NCI-H446 treated with DMSO at 0.1 percent for 48 hours (cell line): ENCODE results near the gene PEG3.

Experiments
- DNase-seq: peaks from one replicate; lab custom pipeline; 2025; lab: John Stamatoyannopoulos, UW

PEG3 gene

GRCh38 chr19:56838909-56839651 lies 1.4 kb downstream of the PEG3 start:
- DNase-seq: no peak

DNA sequence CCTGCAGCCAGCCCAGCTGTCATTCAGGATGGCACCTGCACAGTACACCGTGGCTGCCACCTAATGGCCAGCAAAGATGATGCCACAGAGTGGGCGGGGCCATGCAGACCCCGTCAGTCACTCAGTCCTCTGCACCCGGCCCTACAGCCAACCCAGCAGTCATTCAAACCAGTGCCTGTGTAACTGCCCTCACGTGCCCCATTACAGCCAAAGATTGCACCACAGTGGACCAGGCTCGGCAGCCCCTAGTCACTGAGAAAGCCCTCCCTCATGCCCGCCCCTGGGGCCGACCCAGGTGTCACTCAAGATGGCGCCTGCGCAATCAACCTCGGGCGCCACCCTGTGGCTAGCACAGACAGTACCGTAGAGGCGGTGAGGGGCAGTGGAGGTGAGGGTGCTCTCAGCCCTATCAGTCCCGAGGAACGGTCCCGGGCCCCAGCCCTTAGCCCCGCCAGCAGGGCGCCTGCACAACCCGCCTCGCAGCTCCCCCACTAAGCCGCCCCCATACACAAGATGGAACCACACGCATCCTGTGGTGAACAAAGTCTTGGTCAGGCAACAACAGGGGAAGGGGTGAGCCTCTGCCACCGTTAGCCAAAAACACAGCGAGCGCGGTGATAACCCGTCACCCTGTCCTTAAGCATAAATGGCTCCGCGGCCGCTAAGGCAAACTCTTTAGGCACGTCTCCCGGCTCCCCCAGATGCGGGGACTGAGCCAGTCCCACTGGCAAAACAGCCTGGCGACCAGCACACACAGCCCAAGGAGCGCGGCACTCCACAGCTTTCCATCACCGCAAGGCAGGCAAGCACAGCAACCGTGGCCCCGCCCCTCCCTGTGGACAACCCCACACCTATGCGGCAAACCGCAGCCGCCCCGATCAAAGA lies 2.3 kb downstream of the PEG3 start:
- DNase-seq: no peak

DNA sequence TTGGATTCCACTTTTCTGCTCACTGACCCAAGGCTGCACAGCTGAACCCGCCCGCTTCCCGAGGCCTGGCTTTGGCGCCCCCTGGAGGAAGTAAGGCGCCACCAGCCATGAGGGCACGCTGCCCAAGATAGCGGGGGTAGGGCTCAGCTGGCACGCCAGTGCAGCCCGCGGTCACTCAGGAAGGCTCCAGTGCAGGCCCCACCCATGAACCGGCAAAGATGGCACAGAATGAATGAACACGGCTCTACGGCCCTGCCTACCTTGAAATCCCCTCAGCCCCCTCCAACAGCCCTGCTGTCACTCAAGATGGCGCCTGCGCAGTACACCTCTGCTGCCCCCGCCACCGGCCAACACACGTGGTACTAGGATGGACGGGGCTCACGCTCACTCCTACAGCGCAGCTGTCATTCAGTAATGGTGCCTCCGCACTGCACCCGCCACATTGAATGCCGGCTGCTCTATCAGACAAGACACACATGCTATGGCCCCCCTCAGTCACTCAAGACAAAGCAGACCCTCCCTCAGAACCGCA lies 3.0 kb downstream of the PEG3 start:
- DNase-seq: no peak

DNA sequence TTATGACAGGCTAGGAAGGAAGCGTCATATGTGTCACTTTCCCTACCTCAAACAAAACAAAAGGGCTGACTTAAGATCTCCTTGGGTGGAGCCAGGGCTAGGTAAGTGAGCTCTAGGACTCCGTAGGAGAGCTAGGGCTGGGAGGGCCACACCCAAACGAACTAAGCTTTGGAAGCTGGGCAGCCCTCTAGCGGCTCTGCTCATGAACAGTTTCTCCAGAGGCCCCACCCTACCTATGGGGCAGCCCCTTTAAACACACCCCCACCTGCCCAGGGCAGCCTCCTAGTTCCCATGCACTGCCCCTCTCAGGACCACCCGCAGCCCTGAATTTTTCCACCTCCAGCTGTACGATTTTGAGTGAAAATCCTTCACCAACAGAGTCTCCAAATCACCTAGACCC lies 3.5 kb downstream of the PEG3 start:
- DNase-seq: no peak

- DNase-seq: no peak
These were observed 4.5 kb downstream of the PEG3 start for GRCh38 chr19:56836059-56836458.

DNA sequence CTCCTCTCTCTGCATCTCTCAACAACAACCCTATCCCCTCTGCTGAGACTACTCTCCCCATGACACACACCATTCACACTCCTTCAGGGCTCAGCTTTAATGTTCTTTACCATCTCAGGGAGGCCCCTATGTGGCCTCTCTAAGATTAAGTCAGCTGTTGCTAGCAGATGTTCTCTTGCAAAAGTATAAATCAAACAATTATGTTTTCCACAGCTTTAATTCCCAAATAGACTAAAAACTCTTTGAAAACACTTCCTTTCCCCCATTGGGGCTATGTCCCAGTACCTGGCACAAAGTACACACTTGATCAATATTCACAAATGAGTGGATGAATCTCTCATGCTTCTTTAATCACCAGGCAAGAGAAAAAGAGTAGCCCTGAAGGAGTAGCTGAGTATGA lies 5.1 kb downstream of the PEG3 start:
- no peak for DNase-seq

GRCh38 chr19:56834564-56835375 lies 5.8 kb downstream of the PEG3 start:
- DNase-seq: no peak

- DNase-seq: no peak
These were observed 8.1 kb downstream of the PEG3 start for GRCh38 chr19:56832352-56832928.

- no peak for DNase-seq
These were observed 9.3 kb downstream of the PEG3 start for GRCh38 chr19:56831255-56831654.

DNA sequence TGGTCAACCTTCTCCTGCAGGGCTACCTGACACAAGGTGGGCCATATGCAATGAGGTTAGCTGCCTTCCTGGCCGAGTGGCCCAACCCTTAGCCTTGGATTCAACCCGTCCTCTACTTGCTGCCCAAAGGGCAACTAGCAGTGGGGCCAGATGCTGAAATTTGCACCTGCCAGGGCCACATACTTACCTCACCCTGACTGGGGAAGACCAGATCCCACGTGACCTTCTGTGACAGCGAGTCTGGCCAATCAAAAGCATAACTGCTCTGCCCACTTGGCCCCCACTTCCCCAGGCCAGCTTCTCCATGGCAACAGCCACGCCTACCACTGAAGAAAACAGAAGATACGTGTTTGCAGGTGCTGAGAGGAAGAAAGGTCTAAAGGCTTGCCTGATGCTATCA lies 10.9 kb downstream of the PEG3 start:
- no peak for DNase-seq

DNA sequence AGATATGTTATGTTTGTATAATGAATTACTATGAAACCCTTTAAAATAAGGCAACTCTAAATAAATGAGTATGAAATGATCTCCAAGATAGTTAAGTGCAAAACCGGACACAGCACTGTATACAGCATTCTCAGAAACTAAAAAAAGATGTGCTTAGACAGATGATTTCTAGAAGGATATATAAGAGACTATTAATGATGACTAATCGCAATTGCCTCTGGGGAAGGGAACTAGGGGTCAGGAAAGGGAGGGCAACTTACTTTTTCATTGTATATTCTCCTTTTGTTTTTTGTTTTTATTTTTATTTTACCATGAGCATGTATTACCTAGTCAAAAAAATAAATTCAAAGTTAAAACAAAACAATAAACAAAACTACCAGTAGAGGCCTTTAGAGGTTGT lies 12.8 kb downstream of the PEG3 start:
- no peak for DNase-seq

DNA sequence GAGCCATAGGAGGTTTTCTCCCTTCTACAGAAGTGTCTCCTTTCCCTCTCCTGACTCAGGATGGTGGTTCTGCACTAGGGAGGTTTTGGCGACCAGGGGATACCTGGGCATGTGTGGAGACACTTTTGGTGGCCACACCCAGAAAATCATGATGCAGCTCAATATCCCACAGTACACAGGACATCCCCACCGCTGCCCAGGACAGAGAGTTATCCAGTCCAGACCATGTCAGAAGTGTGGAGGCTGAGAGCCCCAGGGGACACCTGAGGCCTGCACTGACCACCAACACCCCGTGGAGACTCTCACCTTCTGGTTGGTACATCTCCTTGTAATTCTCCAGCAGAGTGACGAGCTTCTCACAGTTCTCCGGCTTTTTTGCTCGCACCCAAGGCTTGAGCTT lies 16.6 kb downstream of the PEG3 start:
- DNase-seq: no peak

GRCh38 chr19:56823417-56823816 lies 17.1 kb downstream of the PEG3 start:
- DNase-seq: no peak

- no peak for DNase-seq
These were observed 17.8 kb downstream of the PEG3 start for GRCh38 chr19:56822755-56823154.

- no peak for DNase-seq
These were observed 18.9 kb downstream of the PEG3 start for GRCh38 chr19:56821675-56822074.

DNA sequence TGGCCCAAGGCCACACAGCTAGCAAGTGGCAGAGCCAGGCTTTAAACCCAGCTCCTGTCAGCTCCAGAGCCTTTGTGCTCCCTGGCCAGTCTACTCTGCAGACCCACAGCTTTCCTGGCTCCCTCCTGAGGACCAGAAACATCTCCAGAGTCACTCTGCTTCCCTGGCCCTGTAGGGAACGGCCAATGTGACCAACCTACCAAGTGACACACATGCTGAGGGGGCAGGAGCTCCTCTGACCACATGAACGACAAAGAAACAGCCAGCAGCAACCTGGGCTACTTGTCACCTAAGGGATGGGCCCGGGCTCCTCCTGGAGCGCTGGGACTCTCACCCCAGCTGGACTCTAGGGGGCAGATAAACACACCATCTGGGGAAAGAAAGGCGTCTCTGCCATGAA lies 19.3 kb downstream of the PEG3 start:
- no peak for DNase-seq

GRCh38 chr19:56819166-56819565 lies 21.4 kb downstream of the PEG3 start:
- no peak for DNase-seq

- DNase-seq: no peak
These were observed 25.9 kb downstream of the PEG3 start for GRCh38 chr19:56814656-56815055.

DNA sequence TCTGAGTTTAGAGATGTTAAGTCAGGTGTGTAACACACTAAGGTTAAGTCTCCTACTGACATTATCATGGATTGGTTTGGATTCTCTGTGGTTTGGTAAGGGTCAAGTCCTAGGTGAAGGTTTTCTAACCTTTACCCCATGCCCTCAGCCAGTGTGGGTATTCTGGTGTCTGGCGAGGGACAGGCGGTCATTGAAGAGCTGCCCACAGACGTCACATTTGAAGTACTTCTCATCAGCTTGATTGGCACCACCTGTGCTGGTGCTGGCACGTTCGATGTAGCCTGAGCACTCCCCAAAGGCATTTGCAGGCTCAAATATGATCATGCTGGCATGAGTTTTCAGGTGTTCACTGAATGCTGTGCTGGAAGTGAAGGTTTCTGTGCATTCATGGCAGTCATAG lies 27.0 kb downstream of the PEG3 start:
- no peak for DNase-seq

DNA sequence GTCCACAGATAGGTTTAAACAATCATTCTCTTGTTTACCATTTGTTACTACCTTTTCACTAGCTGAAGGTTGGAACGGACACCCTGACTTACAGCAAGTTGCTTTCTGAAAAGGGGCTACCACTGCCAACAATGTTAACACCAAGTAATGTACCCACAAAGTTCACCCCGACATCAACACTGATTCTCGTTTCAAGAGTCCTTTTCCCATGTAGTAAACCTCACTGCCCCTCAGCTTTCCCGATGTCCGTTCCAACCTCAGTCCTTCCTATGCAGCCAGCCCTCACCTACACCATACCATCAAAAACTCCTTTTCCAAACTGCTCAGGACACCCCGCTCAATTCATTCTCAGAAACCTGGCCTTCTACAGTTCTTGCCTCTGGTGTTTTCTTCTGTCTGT lies 29.0 kb downstream of the PEG3 start:
- DNase-seq: no peak

- DNase-seq: no peak
These were observed 30.3 kb downstream of the PEG3 start for GRCh38 chr19:56810260-56810659.
